Fibroblast of lung (primary cell): ENCODE data around the gene PTPRM. TPM values are rescaled to one million over a fixed set of nuclear protein-coding genes. Genes with fewer than 3 reads are reported as not detected.

Source experiments
- DNase-seq, 2 donors: peaks; one replicate each; pipeline versions ENCODE4 v3.0.0 to v3.0.0-alpha.2; 2010; ENCODE audit warnings: low read depth in 2 of 2
- H2AFZ ChIP-seq: 2 replicates; pipeline ENCODE4 v1.5.1; 2012; ENCODE audit warnings: low read length, control low read depth, inconsistent platforms
- H3K27ac ChIP-seq: 2 replicates; pipeline ENCODE4 v1.5.1; 2011; ENCODE audit warnings: low read length, control low read depth; ENCODE audit not compliant: insufficient read depth
- H3K27me3 ChIP-seq: 2 replicates; pipeline ENCODE4 v1.5.1; 2011; ENCODE audit warnings: mild to moderate bottlenecking, low read length; ENCODE audit not compliant: control insufficient read depth, insufficient read depth
- H3K36me3 ChIP-seq: 2 replicates; pipeline ENCODE4 v1.5.1; 2011; ENCODE audit warnings: low read length; ENCODE audit not compliant: control insufficient read depth, insufficient read depth
- H3K4me1 ChIP-seq: 2 replicates; pipeline ENCODE4 v1.5.1; 2011; ENCODE audit warnings: low read length; ENCODE audit not compliant: control insufficient read depth, insufficient read depth; ENCODE audit errors: extremely low read depth
- H3K4me2 ChIP-seq: 2 replicates; pipeline ENCODE4 v1.5.1; 2011; ENCODE audit warnings: low read length, control low read depth; ENCODE audit not compliant: insufficient read depth; ENCODE audit errors: extremely low read depth
- H3K4me3 ChIP-seq, 4 experiments: fragments of 200-600 bp in 1 of 4; sonication (generic) in 1 of 4; replicated peaks in 1 of 4; 2 replicates each; pipeline ENCODE4 v1.5.1; 2011 to 2016; ENCODE audit warnings: low read length in 4 of 4, low read depth in 3 of 4, mild to moderate bottlenecking in 3 of 4, control low read depth in 2 of 4, inconsistent platforms in 1 of 4, mixed read lengths in 1 of 4; ENCODE audit not compliant: insufficient read depth in 1 of 4; ENCODE audit errors: control extremely low read depth in 1 of 4
- H3K79me2 ChIP-seq: 2 replicates; pipeline ENCODE4 v1.5.1; 2012; ENCODE audit warnings: mild to moderate bottlenecking, low read length, inconsistent platforms; ENCODE audit not compliant: control insufficient read depth, insufficient read depth
- H3K9ac ChIP-seq: 2 replicates; pipeline ENCODE4 v1.5.1; 2011; ENCODE audit warnings: mild to moderate bottlenecking, low read length, control low read depth; ENCODE audit not compliant: insufficient read depth
- H3K9me3 ChIP-seq: 2 replicates; pipeline ENCODE4 v1.5.1; 2012; ENCODE audit warnings: low read depth, low read length; ENCODE audit not compliant: control insufficient read depth, insufficient read depth
- H4K20me1 ChIP-seq: 2 replicates; pipeline ENCODE4 v1.5.1; 2011; ENCODE audit warnings: low read length; ENCODE audit not compliant: control insufficient read depth, insufficient read depth; ENCODE audit errors: extremely low read depth
- EZH2 ChIP-seq: IDR thresholded peaks from 2 replicates; pipeline ENCODE4 v1.5.1; 2012; ENCODE audit warnings: low read length, control low read depth, mild to moderate bottlenecking; ENCODE audit errors: missing control alignments
- polyA plus RNA-seq, 2 donors: library from polyadenylated mRNA; depleted of rRNA in 1 of 2; stranded (reverse) in 1 of 2; unstranded in 1 of 2; fragments of >200 nt; gene quantifications; 2 replicates each; pipeline ENCODE4 v1.2.1, GENCODE V29; 2011 to 2012; ENCODE audit warnings: missing spikeins in 1 of 2
- total RNA-seq: library from RNA; depleted of rRNA; stranded (reverse); fragments of >200 nt; gene quantifications from 2 replicates; pipeline ENCODE4 v1.2.1, GENCODE V29; 2014
- TF ChIP-seq, protein P1 (sequence below), 2 donors: IDR thresholded peaks in 1 of 2; conservative IDR thresholded peaks in 1 of 2; 1 replicate in 1 of 2; 2 replicates in 1 of 2; pipeline ENCODE4 v1.5.1; 2011 to 2012; ENCODE audit warnings: low read length in 2 of 2, control low read depth in 1 of 2, inconsistent platforms in 1 of 2, low read depth in 1 of 2, mild to moderate bottlenecking in 1 of 2

The PTPRM gene
- total and polyA plus RNA-seq, 2 donors (not counting 1 experiment from before 2014, with no cell fraction given), result 86.6 to 87.0 TPM

- Histone ChIP-seq H3K27ac (no peak overlapping the region), H3K9ac (no peak overlapping the region), H3K79me2 (no peaks in the 10 kb centered on the region), H4K20me1 (no peaks in the 10 kb centered on the region), H2AFZ (no peak overlapping the region), H3K9me3 (no peaks in the 10 kb centered on the region), H3K36me3 (no peaks in the 10 kb centered on the region), H3K4me3 (no peak overlapping the region), H3K4me1 (no peaks in the 10 kb centered on the region), H3K27me3 (no peaks in the 10 kb centered on the region), H3K4me2 (no peak overlapping the region)
- TF ChIP-seq, protein P1, sequence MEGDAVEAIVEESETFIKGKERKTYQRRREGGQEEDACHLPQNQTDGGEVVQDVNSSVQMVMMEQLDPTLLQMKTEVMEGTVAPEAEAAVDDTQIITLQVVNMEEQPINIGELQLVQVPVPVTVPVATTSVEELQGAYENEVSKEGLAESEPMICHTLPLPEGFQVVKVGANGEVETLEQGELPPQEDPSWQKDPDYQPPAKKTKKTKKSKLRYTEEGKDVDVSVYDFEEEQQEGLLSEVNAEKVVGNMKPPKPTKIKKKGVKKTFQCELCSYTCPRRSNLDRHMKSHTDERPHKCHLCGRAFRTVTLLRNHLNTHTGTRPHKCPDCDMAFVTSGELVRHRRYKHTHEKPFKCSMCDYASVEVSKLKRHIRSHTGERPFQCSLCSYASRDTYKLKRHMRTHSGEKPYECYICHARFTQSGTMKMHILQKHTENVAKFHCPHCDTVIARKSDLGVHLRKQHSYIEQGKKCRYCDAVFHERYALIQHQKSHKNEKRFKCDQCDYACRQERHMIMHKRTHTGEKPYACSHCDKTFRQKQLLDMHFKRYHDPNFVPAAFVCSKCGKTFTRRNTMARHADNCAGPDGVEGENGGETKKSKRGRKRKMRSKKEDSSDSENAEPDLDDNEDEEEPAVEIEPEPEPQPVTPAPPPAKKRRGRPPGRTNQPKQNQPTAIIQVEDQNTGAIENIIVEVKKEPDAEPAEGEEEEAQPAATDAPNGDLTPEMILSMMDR (conservative IDR thresholded peaks at IDR 0.05 in 1 of 2, IDR thresholded peaks at IDR 0.05 in 1 of 2; ENCODE audit: low read depth in 1 of 2, low read length in 2 of 2), result no peak
- TF ChIP-seq EZH2, result no peak
- DNase-seq, result no peak
These were observed 370.2 kb downstream of the PTPRM start for GRCh38 chr18:7937268-7937667.

DNA sequence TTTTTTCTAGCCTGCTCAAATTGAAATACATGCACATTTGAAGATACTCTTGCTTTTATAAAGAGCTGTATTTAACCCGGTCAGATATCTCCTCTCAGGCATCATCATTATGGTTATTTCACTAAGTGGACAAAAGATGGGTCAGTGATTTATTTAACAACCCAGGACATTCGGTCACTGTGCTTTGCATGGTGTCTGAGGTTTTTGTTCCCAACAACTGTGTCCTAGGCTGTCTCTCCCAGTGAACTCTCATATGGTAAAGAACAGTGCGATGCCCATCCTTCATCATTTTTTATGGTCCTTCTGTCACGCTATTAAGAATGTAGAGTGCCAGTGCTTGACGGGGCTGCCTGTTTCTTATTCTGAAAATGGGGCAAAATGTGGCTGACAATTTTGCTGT, 372.4 kb downstream of the PTPRM start:
- Histone ChIP-seq H3K4me2 (no peak overlapping the region), H2AFZ (no peak overlapping the region), H3K79me2 (no peaks in the 10 kb centered on the region), H3K4me3 (no peak overlapping the region), H3K9ac (no peak overlapping the region), H3K27me3 (no peaks in the 10 kb centered on the region), H4K20me1 (no peaks in the 10 kb centered on the region), H3K4me1 (no peaks in the 10 kb centered on the region), H3K27ac (no peak overlapping the region), H3K9me3 (no peaks in the 10 kb centered on the region), H3K36me3 (no peaks in the 10 kb centered on the region)
- DNase-seq, result no peak
- TF ChIP-seq, protein P1 (conservative IDR thresholded peaks at IDR 0.05 in 1 of 2, IDR thresholded peaks at IDR 0.05 in 1 of 2; ENCODE audit: low read depth in 1 of 2, low read length in 2 of 2), result no peak
- TF ChIP-seq EZH2, result no peak

DNA sequence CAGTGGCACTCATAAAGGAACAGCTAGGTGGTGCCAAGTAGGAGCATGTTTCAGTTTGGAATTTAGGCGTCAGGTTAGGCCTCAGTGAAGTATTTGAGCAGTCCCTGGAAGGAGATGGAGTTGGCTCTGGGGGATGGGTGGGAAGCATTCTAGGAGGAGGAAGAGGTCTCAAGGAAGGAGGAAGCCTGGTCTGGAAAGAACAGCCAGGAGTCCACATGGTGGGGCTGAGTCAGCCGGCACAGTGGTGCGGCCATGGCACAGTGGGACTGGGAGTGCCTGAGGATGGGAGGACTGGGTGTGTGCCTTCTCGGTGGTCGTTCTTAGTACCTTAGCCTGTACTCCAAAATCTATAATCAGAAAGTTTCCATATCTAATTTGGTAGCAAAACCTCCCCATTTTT, 373.3 kb downstream of the PTPRM start:
- Histone ChIP-seq H3K9ac (no peak overlapping the region), H3K36me3 (no peaks in the 10 kb centered on the region), H3K4me1 (no peaks in the 10 kb centered on the region), H3K79me2 (no peaks in the 10 kb centered on the region), H3K27ac (no peak overlapping the region), H3K4me3 (no peak overlapping the region), H3K27me3 (no peaks in the 10 kb centered on the region), H3K9me3 (no peaks in the 10 kb centered on the region), H3K4me2 (no peak overlapping the region), H2AFZ (no peak overlapping the region), H4K20me1 (no peaks in the 10 kb centered on the region)
- TF ChIP-seq, protein P1 (conservative IDR thresholded peaks at IDR 0.05 in 1 of 2, IDR thresholded peaks at IDR 0.05 in 1 of 2; ENCODE audit: low read depth in 1 of 2, low read length in 2 of 2), result no peak
- DNase-seq, result no peak
